Parathyroid adenoma (tissue), 2 donors: ENCODE data around the gene IRAK1.
A peak's percentile ranks its signal among the peaks of the same experiment; 100 is the strongest.

ENCODE experiments used
- H2AFZ ChIP-seq: fragments of 300-600 bp; sonication (generic); one replicate; pipeline ENCODE4 v1.7.0; 2017; ENCODE audit warnings: antibody characterized with exemption, mild to moderate bottlenecking
- H3K27ac ChIP-seq: fragments of 300-600 bp; sonication (generic); one replicate; pipeline ENCODE4 v1.7.0; 2017
- H3K27me3 ChIP-seq: fragments of 300-600 bp; sonication (generic); one replicate; pipeline ENCODE4 v1.7.0; 2017; ENCODE audit warnings: low read length; ENCODE audit not compliant: control insufficient read depth, insufficient read depth
- H3K36me3 ChIP-seq: fragments of 300-600 bp; sonication (generic); one replicate; pipeline ENCODE4 v1.7.0; 2017; ENCODE audit warnings: low read length; ENCODE audit not compliant: control insufficient read depth, insufficient read depth
- H3K4me1 ChIP-seq: fragments of 300-600 bp; sonication (generic); one replicate; pipeline ENCODE4 v1.7.0; 2017; ENCODE audit warnings: control low read depth
- H3K4me2 ChIP-seq: fragments of 300-600 bp; sonication (generic); one replicate; pipeline ENCODE4 v1.7.0; 2017; ENCODE audit warnings: low read length
- H3K4me3 ChIP-seq: fragments of 300-600 bp; sonication (generic); one replicate; pipeline ENCODE4 v1.7.0; 2017; ENCODE audit warnings: low read depth, low read length
- H3K79me2 ChIP-seq: fragments of 300-600 bp; sonication (generic); one replicate; pipeline ENCODE4 v1.7.0; 2017; ENCODE audit warnings: control low read depth
- H3K9ac ChIP-seq: fragments of 300-600 bp; sonication (generic); one replicate; pipeline ENCODE4 v1.7.0; 2017; ENCODE audit warnings: mild to moderate bottlenecking
- H3K9me3 ChIP-seq: fragments of 300-600 bp; sonication (generic); one replicate; pipeline ENCODE4 v1.7.0; 2017; ENCODE audit warnings: low read length; ENCODE audit not compliant: control insufficient read depth
- CTCF ChIP-seq: fragments of 300-600 bp; sonication (generic); IDR thresholded peaks from one replicate; pipeline ENCODE4 v1.7.0; 2017; ENCODE audit warnings: antibody characterized with exemption, mild to moderate bottlenecking
- donor health status: primary hyperparathyroidism.

IRAK1 gene

GRCh38 chrX:154048398-154048797, 28.7 kb upstream of the IRAK1 start:
- no peak overlapping the region for H3K27ac ChIP-seq
- H3K36me3 ChIP-seq, result no peaks in the 10 kb centered on the region
- no peak overlapping the region for H3K9ac ChIP-seq
- no peaks in the 10 kb centered on the region for H3K9me3 ChIP-seq
- H3K4me1 ChIP-seq, result peaks cover 21% of the 10 kb centered on the region
- no peak for TF ChIP-seq CTCF
- no peaks in the 10 kb centered on the region for H3K27me3 ChIP-seq
- no peak overlapping the region for H3K4me3 ChIP-seq
- H2AFZ ChIP-seq, result no peak overlapping the region
- no peak overlapping the region for H3K4me2 ChIP-seq
- peaks cover 46% of the 10 kb centered on the region for H3K79me2 ChIP-seq

- Histone ChIP-seq H2AFZ (no peak overlapping the region), H3K4me2 (no peak overlapping the region), H3K9me3 (no peaks in the 10 kb centered on the region), H3K4me1 (peaks cover 25% of the 10 kb centered on the region), H3K4me3 (no peak overlapping the region), H3K27ac (peak overlapping the region; percentile 24), H3K79me2 (peaks cover 39% of the 10 kb centered on the region), H3K27me3 (no peaks in the 10 kb centered on the region), H3K9ac (no peak overlapping the region), H3K36me3 (no peaks in the 10 kb centered on the region)
- TF ChIP-seq CTCF, result no peak
These were observed 27.4 kb upstream of the IRAK1 start for GRCh38 chrX:154046940-154047610.

- H3K79me2 ChIP-seq, result peaks cover 32% of the 10 kb centered on the region
- no peak overlapping the region for H3K9ac ChIP-seq
- no peak overlapping the region for H2AFZ ChIP-seq
- H3K4me3 ChIP-seq, result no peak overlapping the region
- H3K9me3 ChIP-seq, result no peaks in the 10 kb centered on the region
- no peaks in the 10 kb centered on the region for H3K36me3 ChIP-seq
- peak overlapping the region; percentile 26 for H3K4me2 ChIP-seq
- TF ChIP-seq CTCF, result no peak
- H3K27ac ChIP-seq, result peak overlapping the region; percentile 24
- H3K4me1 ChIP-seq, result peaks cover 24% of the 10 kb centered on the region
- no peaks in the 10 kb centered on the region for H3K27me3 ChIP-seq
These were observed 26.5 kb upstream of the IRAK1 start for GRCh38 chrX:154046031-154046781.

- Histone ChIP-seq H3K27ac (no peak overlapping the region), H3K9ac (no peak overlapping the region), H3K4me3 (no peak overlapping the region), H3K79me2 (peaks cover 20% of the 10 kb centered on the region), H3K27me3 (no peaks in the 10 kb centered on the region), H2AFZ (no peak overlapping the region), H3K4me2 (no peak overlapping the region), H3K36me3 (no peaks in the 10 kb centered on the region), H3K9me3 (no peaks in the 10 kb centered on the region), H3K4me1 (peaks cover 17% of the 10 kb centered on the region)
- TF ChIP-seq CTCF, result no peak
These were observed 24.4 kb upstream of the IRAK1 start for GRCh38 chrX:154044091-154044490.
